ENCODE data around the gene NID1.

GRCh38 chr1:236092899-236093298 lies 28.0 kb upstream of the NID1 start:
- TF ChIP-seq ATF6 (CRISPR knock-in tag; IDR thresholded peaks at IDR 0.05) (no peak), CBFB (CRISPR knock-in tag; IDR thresholded peaks at IDR 0.05; ENCODE audit: low read depth) (no peak), NFYB (CRISPR knock-in tag; conservative IDR thresholded peaks at IDR 0.05; ENCODE audit: low read depth) (no peak), TEAD4 (CRISPR knock-in tag; IDR thresholded peaks at IDR 0.05) (no peak), ZNF219 (CRISPR knock-in tag; IDR thresholded peaks at IDR 0.05; ENCODE audit: borderline replicate concordance) (no peak), IRF2 (CRISPR knock-in tag; IDR thresholded peaks at IDR 0.05; ENCODE audit: borderline replicate concordance, low read depth) (no peak), GTF2I (CRISPR knock-in tag; conservative IDR thresholded peaks at IDR 0.05) (no peak)
- TF ChIP-seq, protein P1, sequence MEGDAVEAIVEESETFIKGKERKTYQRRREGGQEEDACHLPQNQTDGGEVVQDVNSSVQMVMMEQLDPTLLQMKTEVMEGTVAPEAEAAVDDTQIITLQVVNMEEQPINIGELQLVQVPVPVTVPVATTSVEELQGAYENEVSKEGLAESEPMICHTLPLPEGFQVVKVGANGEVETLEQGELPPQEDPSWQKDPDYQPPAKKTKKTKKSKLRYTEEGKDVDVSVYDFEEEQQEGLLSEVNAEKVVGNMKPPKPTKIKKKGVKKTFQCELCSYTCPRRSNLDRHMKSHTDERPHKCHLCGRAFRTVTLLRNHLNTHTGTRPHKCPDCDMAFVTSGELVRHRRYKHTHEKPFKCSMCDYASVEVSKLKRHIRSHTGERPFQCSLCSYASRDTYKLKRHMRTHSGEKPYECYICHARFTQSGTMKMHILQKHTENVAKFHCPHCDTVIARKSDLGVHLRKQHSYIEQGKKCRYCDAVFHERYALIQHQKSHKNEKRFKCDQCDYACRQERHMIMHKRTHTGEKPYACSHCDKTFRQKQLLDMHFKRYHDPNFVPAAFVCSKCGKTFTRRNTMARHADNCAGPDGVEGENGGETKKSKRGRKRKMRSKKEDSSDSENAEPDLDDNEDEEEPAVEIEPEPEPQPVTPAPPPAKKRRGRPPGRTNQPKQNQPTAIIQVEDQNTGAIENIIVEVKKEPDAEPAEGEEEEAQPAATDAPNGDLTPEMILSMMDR (IDR thresholded peaks at IDR 0.05) = no peak
- TF ChIP-seq, protein P2, sequence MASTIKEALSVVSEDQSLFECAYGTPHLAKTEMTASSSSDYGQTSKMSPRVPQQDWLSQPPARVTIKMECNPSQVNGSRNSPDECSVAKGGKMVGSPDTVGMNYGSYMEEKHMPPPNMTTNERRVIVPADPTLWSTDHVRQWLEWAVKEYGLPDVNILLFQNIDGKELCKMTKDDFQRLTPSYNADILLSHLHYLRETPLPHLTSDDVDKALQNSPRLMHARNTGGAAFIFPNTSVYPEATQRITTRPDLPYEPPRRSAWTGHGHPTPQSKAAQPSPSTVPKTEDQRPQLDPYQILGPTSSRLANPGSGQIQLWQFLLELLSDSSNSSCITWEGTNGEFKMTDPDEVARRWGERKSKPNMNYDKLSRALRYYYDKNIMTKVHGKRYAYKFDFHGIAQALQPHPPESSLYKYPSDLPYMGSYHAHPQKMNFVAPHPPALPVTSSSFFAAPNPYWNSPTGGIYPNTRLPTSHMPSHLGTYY (CRISPR knock-in tag; IDR thresholded peaks at IDR 0.05) = no peak
- TF ChIP-seq, protein P3, sequence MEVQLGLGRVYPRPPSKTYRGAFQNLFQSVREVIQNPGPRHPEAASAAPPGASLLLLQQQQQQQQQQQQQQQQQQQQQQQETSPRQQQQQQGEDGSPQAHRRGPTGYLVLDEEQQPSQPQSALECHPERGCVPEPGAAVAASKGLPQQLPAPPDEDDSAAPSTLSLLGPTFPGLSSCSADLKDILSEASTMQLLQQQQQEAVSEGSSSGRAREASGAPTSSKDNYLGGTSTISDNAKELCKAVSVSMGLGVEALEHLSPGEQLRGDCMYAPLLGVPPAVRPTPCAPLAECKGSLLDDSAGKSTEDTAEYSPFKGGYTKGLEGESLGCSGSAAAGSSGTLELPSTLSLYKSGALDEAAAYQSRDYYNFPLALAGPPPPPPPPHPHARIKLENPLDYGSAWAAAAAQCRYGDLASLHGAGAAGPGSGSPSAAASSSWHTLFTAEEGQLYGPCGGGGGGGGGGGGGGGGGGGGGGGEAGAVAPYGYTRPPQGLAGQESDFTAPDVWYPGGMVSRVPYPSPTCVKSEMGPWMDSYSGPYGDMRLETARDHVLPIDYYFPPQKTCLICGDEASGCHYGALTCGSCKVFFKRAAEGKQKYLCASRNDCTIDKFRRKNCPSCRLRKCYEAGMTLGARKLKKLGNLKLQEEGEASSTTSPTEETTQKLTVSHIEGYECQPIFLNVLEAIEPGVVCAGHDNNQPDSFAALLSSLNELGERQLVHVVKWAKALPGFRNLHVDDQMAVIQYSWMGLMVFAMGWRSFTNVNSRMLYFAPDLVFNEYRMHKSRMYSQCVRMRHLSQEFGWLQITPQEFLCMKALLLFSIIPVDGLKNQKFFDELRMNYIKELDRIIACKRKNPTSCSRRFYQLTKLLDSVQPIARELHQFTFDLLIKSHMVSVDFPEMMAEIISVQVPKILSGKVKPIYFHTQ (CRISPR knock-in tag; IDR thresholded peaks at IDR 0.05) = no peak
